ENCODE data around the gene R3HCC1L.

DNA sequence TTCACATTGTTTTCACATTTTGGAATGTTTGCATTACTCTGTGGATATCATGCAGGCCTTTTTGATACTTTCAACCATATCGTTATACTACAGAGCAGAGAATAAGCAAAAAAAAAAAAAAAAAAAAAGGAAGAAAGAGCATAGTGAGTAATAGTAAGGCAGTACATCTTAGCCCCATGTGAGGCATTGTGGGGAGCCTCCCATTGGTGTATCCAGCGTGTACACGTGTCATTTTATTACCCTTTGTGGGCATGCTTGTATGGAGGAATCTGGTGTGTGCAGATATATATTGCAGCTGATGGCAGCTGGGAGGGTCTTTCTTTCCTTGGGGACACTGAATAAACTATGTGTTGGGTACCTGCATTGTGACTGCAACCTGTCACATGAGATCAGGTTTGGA is 19.6 kb downstream of the R3HCC1L start:
- TF ChIP-seq CTCF (conservative IDR thresholded peaks at IDR 0.05; ENCODE audit: low read length) (no peak), EZH2phosphoT487 (IDR thresholded peaks at IDR 0.05; ENCODE audit: borderline replicate concordance) (no peak)
